OCI-LY3 (cell line): ENCODE data around the gene HERC4.

Experiments
- CTCF ChIP-seq: fragments of 200-600, 300-600 bp; sonication (generic); IDR thresholded peaks from 2 replicates; pipeline ENCODE4 v1.5.1; 2014; ENCODE audit warnings: antibody characterized with exemption, low read length, low read depth
- EZH2phosphoT487 ChIP-seq: fragments of 200-600 bp; shearing (Covaris generic); IDR thresholded peaks from 2 replicates; pipeline ENCODE4 v1.6.1; 2018; ENCODE audit warnings: antibody characterized with exemption, mixed run types, low read depth

GRCh38 chr10:68124718-68125117 is 49.6 kb upstream of the HERC4 start:
- TF ChIP-seq CTCF (no peak), EZH2phosphoT487 (no peak)
